NK-92 (cell line): ENCODE data around the gene PLD5.
"Not testable (repeated sequence)": the region's sequence is repeated elsewhere in the genome, so short reads cannot be mapped to it uniquely, and the experiment has no call there.

Experiments used
- DNase-seq: peaks from one replicate; lab custom pipeline; 2025; ENCODE audit not compliant: unreplicated experiment; lab: John Stamatoyannopoulos, UW

The PLD5 gene

DNA sequence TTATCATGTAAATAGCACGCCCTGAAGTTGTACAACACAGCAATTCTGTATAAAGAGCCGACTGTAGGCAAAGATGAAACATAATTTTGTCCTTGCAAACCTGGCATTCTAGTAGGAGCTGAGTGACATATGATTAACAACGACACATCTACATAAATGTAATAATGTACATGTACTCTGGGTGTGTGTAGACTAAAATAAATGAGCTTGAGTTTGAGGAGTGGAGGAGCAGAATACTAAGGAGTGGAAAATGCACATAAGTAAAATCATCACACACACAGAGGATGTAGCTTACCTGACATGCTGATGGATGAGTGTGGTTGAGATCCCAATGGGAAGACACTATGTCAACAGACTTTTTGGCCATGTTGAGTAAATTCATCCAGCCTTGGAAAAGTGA, 236.4 kb downstream of the PLD5 start:
- not testable (repeated sequence) for DNase-seq

DNA sequence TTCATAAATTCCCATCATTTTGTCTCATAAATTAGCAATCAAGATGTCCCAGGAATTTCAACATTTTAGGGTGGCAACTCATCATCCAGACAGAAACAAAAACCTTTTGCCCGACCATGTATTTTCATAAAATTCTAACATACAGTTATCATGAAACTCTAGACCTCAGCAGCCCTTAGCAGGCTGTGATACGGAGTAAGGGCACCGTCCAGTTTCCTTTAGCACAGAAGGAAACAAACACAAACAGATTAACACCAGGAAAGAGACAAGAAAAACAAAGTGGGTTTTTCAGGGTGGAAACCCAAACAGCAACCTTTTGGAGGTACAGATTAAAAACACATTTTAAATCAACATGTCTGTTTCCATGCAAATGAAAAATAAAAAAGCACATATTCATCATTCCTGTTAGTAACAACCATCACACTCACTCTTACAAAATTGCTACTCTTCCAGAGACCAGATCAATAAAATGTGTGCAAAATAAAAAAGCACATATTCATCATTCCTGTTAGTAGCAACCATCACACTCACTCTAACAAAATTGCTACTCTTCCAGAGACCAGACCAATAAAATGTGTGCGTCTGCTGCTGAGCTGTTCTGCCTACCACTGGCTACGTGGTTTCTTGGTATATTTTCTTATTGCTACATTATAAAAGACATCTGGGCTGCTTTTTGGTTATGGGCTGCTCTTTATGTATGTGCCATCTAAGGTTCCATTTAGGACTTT, 241.6 kb downstream of the PLD5 start:
- DNase-seq: not testable (repeated sequence)

DNA sequence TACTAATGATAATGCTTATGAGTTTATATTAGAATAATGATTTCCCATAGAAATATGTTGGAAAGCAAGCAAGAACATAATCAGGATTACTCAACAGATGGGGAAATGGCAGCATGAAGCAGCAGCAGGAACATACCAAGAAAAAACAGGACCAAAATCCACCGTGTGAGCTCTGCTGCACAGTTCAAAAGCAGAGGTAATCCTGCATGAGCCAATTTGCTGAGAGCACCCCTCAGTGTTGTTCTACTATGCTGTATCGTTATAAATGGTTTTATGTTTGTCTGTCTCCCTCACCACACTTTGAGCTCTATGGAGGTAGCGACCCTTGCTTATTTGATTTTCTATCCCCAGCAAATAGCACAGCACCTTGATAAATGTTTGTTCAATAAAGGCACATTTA, 246.1 kb downstream of the PLD5 start:
- DNase-seq: not testable (repeated sequence)

DNA sequence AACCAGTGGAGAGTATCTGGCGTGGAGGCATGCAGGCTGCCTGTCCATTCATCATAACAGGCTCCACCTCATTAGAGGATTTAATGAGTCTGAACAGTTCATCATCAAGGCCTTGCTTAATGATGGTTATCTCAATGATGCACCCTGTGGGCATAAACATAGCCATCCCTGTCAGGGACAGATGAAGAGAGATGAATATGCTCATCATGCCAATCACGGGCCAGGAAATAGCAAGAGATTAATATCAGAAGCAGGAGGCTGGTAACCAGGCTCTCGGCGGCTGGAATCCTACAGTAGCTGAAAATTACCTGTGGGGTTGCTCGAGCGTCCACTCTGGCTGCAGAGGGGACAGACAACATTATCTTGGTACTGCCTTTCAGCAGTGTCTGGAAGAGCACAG, 247.7 kb downstream of the PLD5 start:
- not testable (repeated sequence) for DNase-seq

DNA sequence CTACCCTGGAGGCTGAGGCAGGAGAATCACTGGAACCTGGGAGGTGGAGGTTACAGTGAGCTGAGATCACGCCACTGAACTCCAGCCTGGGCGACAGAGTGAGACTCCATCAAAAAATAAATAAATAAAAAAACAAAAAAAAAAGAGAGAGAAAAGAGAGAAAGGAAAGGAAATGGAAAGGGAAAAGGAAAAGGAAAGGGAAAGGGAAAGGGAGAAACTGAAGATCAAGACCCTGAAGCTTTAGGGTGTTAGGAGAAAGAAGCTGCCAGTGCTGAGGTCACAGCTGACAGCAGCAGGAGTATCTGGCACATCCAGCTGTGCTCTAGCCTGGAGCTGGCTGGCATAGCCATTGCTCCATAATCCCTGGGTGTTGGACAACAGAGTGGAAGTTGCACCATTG, 257.5 kb downstream of the PLD5 start:
- DNase-seq: not testable (repeated sequence)

DNA sequence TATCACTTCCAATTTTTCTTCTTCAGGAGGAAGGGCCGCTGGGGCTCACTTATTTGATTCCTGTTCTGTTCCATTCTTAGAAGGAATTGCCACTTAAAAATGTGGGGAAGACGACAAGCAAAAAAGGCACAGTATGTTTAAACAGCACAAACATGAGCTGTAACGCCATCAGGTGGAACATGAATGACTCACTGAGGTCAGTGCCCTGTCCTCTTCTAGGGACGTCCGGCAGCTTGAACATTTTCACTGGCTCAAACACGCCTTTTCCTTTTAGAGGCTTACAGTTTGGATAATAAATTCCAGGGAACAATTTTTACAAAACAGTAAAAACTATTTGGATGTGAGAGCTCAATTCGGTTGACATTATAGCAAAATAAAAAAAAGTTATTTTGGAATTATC, 260.1 kb downstream of the PLD5 start:
- not testable (repeated sequence) for DNase-seq

DNA sequence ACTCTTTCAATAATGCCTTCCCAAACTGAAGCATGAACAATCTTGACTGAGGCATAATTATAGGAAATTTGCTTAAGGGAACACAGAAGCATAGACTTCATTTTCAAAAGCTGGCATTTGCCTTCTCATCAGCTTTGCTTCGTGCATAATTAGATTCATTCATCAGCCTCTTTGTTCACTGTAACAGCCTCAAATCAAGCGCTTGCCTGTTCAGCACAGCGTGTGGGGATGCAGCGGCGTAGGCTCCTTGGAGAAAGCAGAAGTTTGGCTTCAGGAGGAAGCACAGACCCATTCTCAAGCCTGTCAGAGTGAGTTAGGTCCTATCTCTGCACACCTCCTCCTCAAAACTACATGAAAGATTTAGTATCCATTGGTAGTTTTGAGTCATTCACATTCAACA, 279.2 kb downstream of the PLD5 start:
- DNase-seq: no peak

DNA sequence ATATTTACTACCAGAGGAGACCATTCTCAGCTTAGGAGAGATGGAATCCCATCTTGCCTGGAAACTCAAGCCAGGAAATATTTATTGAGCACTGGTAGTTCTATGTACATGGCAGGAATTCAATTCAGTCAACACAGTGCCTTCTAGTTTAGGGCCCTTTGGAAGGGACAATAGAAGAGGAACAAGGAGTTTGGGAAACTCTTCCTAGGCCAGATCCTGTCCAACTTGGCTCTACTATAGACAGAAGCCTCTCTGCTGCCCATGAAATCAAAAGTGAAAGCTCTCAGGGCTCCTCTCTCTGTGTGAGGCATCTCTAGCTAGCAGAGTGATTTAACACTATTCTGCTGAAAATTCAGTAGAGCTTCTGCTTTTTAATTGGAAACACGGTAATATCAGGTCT, 281.0 kb downstream of the PLD5 start:
- DNase-seq: no peak

DNA sequence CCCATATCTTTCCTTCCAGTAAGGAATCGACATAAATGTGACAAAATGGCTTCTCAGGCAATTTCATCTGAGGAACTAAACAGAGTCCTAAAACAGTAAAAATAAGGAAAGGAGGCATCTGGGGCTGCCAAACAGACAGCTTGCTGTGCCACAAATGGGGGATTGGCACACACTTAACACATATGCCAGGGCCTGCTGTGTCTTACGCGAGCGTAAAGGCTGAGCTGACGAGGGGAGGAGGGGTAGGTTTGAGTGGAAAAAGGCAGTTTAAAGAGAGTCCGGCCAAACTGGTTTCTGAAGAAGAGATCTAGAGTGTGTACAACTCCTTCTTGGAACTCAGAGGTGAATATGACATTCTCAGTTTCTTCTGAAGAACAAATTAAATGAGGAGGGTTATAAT, 281.5 kb downstream of the PLD5 start:
- no peak for DNase-seq

DNA sequence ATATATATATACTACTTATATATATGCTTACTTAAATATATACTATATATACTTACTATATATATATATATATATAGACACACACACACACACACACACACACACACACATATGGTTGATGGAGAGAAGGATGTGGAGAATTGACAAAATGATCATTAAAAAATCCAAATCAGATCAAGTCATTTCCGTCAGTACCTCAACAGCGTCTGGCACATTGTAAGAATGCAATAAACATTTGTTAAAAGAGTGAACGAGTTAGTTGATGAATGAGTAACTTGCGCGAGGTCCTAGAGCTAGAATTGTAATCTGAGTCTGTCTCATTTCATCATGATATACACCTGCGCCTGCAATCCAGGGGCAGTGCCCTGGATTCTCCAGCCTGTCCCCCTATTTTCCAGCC, 282.6 kb downstream of the PLD5 start:
- no peak for DNase-seq

DNA sequence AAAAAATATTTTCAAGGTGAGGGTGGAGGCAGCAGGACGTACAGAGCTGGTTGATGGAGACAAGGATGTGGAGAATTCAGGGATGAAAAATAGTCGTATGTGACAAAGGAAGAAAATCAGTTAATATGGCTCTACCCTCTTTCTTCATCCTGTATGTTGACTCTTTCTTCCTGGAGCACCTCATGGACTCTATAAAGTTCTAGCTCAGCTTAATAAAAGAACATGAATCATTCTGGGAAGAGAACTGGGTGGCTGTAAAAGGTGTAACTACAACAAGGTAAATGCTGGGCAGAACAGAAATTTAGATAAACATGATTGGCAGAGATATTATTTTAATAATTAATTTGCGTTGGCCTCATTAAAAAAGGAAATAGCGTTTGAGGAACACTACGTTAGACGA, 283.8 kb downstream of the PLD5 start:
- no peak for DNase-seq

DNA sequence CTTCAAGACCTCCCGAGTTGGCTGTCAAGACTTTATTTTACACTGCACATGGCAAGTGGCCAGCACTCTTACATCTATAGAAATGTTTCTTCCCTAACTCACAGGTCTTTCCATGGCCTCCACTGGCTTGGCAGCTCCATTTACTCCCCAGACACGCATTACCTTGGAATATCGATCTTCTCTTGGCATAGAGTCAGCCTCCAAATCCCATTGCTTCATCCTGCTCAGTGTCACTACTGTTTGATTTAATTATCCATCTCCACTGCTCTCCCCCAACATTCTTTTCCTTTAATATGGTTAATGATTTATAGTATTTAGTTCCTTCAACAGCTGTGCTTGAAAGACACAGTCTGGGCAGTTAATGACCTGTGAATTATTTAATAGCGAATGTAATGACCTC, 284.4 kb downstream of the PLD5 start:
- no peak for DNase-seq

DNA sequence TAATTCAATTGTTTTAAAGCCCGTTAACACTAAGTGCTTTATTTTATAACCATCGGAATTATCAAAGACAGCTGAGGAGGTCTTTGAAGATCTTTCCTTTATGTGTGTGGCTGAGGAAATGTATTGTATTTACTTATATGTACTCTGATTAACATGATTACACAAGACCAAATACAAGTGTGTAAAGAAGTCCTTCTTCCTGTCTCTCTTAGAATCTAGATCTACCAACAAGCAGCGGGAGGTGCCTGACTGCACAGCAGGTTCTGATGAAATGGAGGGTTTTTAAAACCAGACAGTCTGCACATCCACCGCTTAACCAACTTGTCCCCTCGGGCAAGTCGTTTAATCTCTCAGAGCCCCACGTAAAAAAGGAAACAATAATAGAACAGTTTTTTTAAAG, 285.1 kb downstream of the PLD5 start:
- DNase-seq: no peak

DNA sequence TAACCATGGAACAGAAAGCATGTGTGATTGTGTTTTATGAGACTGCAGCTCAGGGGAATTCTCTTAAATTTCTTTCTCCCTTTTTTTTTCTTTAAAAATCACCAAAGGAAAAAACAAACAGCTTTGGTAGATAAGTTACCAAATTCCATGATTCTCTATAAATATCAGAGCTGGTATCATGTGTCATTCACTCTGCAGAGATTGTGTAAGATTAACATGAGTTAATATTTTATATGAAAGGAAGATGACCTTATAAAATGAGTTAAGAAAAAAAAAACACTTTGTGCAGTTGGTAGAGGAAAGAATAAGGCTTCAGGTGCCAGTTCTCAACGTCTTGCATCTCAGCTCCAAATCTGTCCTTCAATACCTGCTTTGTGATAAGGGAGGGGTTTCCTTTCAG, 287.4 kb downstream of the PLD5 start:
- DNase-seq: no peak

DNA sequence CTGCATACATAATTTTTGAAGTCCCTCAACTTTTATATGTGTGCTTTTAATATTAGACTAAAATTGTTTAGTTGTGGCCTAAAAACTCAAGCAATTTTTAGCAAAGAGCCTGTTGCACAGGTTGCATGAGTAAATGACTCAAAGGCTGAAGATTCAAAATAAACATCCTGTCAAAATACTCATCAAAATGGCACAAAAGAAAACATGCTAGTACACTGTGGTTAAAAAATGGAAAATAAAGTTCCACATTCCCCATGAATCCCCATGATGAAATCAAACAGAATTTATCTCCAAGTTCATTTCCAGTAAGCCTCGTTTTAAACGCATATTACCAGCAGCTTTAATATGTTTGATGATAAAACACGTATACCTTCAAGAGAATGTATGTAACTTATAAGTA, 295.5 kb downstream of the PLD5 start:
- DNase-seq: no peak

DNA sequence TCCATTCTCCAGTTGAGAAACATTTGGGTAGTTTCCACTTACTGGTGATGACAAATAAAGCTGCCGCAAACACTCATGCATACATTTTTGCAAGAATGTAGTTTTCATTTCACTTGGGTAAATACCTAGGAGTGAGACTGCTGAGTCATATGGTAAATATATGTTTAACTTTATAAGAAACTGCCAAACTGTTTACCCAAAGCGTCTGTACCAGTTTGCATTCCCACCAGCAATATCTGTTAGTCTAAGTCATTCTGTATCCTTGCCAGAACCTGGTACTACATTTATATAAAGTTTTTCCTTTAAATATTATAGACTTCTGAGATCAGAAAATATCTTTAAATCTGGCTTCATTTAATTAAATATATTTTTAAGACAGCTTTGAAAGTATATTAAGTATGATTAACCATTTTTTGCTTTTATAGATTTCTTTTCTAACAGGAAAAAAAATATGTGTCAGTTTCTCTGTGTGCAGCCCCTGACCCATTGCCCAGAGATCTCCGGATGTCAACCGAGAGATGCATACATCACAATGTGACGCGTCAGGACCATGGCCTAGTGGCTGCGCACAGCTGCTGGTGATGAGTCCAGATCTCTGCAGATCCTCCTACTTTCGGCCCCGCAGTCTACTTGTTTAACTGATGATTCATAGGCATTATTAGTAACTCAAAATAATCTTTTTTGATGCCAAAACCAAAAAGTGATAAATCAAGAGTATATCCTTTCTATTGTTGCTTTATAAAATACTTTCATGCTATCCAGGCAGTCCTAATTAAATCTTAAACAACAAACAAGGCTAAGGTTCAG, 298.5 kb downstream of the PLD5 start:
- no peak for DNase-seq

DNA sequence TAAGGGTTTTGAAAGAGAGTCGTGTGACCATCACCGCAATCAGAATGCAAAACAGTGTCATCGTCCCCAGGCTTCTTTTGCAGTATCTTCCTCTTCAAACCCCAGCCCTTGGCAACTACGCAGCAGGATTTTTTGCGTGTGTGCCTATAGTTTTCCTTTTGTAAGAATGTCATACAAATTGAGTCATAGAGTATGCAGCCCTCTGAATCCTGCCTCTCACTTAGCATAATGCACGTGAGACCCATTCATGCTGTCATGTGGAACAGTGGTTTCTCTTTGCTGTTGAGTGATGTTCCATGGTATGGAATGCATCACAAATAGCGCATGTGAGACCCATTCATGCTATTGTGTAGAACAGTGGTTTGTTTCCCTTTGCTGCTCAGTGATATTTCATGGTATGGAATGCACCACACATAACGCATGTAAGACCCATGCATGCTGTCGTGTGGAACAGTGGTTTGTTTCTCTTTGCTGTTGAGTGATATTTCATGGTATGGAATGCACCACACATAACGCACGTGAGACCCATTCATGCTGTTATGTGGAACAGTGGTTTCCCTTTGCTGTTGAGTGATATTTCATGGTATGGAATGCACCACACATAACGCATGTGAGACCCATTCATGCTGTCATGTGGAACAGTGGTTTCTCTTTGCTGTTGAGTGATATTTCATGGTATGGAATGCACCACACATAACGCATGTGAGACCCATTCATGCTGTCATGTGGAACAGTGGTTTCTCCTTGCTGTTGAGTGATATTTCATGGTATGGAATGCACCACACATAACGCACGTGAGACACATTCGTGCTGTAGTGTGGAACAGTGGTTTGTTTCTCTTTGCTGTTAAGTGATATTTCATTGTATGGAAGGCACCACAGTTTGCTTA, 299.4 kb downstream of the PLD5 start:
- not testable (repeated sequence) for DNase-seq

DNA sequence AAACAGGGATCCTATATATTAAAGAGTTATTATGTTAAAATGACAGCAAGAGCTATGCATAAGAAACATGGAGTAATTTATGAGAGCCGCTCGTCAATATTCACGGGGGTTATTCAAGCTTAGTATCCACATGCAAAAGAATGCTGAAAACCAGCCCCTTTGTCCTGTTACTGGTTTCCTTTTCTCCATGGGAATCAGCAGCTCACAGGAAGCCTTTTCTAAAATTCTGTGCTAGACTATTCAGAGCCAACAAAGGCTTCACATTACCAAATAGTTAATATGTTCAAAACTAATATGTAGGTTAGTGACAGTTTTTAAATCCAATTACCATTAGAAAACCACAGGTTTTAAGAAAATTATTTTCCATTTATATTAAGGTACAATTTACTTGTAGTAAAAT, 300.0 kb downstream of the PLD5 start:
- no peak for DNase-seq

DNA sequence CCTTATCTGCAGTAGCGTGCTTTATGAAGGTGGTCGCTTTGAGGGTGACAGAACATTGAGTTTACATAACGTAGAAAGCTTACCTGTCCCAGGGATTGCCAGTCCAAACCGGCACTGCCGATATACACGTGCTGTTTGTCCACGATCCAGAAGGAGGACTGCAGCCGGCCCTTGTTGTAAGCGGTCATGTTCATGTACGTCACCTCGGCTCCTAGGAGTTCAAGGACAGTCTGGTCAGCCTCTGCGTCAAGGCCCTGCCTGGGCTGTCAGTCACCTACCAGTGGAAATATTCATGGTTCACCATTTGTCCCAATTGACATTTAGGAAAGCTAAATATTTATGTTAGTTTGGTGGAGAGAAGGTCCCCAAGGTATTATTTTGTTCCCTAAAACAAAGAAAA, 304.6 kb downstream of the PLD5 start:
- DNase-seq: no peak

DNA sequence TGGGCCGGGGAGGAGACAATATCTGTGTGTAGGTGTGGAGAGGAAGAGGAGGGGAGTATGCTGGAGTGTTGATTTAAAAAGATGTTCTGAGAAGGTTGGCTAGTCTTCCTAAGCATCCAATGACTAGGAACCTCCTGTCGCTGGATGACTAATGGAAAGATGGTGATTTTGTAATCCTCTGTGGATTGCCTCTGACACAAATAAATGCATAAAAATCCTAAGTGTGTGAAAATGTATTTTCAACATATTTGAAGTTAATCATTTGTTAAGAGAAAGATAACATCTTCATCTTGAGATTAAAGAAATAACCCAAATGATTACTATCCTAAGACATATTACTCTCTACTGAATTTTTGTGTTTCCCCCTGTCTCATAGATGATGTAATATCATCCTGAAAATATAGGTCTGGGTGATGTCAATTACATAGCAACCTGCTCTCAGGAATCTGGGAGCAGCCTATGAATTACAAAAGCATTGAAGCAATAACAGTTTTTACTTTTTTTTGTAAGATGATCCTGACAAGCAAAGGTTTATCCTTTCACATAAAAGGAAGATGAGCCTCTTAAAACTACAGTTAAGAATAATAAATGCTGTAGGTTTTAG, 305.1 kb downstream of the PLD5 start:
- no peak for DNase-seq

DNA sequence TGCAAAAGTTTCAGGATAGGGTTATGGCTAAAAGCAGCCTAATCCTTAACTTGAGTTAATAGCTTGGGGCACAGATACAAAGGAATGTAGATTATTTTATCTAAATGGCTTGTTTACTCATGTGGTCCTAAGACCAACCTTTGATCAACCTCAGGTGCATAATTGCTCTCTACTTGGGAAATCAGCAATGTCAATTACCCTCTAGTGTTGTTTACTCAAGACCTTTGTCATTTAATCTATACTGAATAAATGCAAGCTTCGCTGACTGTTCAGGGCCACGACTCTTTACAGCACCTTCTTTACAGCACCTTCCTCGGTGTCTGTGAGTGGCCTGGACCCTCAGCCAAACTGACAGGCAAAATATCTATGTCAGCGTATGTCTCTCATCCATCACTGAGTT, 308.1 kb downstream of the PLD5 start:
- DNase-seq: no peak
